HCT116 (cell line): ENCODE data around the gene SDSL. TPM values are rescaled to one million over a fixed set of nuclear protein-coding genes. Genes with fewer than 3 reads are reported as not detected.

Experiments
- ATAC-seq: fragments of 200-7000 bp; cut with Tn5 transposase; 2 replicates; pipeline ENCODE4 v1.9.1; 2020; ENCODE audit warnings: mild to moderate bottlenecking, moderate library complexity
- BruUV-seq: library from RNA; stranded (reverse); fragments of 400-500 nt; replicated peaks from 2 replicates; lab custom pipeline; 2021; lab: Mats Ljungman, UMichigan
- CTCF ChIA-PET: fragments of 300-600 bp; sonication (Branson Sonifier 250); formaldehyde crosslinking; loops from one replicate; lab custom pipeline; 2021; ENCODE audit warnings: antibody characterized with exemption; lab: Charles Lee
- POLR2A ChIA-PET: fragments of 300-600, 350-600 bp; sonication (Branson Sonifier 250); formaldehyde crosslinking; loops from one replicate; lab custom pipeline; 2021; ENCODE audit warnings: antibody characterized with exemption; lab: Charles Lee
- RAD21 ChIA-PET, 2 experiments: fragments of 300-600 bp; sonication (Branson Sonifier 250); formaldehyde crosslinking; loops; one replicate each; lab custom pipeline; 2023; ENCODE audit warnings: low total read pairs in 2 of 2; ENCODE audit not compliant: uncharacterized antibody in 2 of 2, unreplicated experiment in 2 of 2, low non-redundant PET in 1 of 2; lab: Charles Lee
- DNase-seq: peaks from one replicate; pipeline ENCODE4 v3.0.0-alpha.2; 2010; ENCODE audit warnings: low read depth, low spot score
- H2AFZ ChIP-seq: fragments of 200-600 bp; shearing (Covaris generic), sonication (generic); 2 replicates; pipeline ENCODE4 v1.6.1; 2017; ENCODE audit warnings: low read depth, mixed run types, mixed read lengths, antibody characterized with exemption, low read length; ENCODE audit not compliant: poor library complexity, severe bottlenecking
- H3K27ac ChIP-seq: 2 replicates; pipeline ENCODE4 v1.5.1; 2012; ENCODE audit warnings: low read depth, low read length
- H3K27me3 ChIP-seq: fragments of 200-600 bp; sonication (generic); 2 replicates; pipeline ENCODE4 v1.6.1; 2016; ENCODE audit warnings: mixed run types, low read length, mixed read lengths; ENCODE audit not compliant: insufficient read depth
- H3K36me3 ChIP-seq, 2 experiments: fragments of 200-500 bp in 1 of 2; fragments of 200-600 bp in 1 of 2; sonication (Bioruptor generic) in 1 of 2; sonication (generic) in 1 of 2; 2 replicates each; pipeline versions ENCODE4 v1.5.1 to v1.6.1; 2014 to 2016; ENCODE audit warnings: low read length in 2 of 2, inconsistent platforms in 1 of 2, mixed read lengths in 1 of 2, mixed run types in 1 of 2; ENCODE audit not compliant: insufficient read depth in 2 of 2, control insufficient read depth in 1 of 2
- H3K4me1 ChIP-seq, 2 experiments: fragments of 200-600 bp in 1 of 2; sonication (generic) in 1 of 2; 2 replicates each; pipeline versions ENCODE4 v1.5.1 to v1.6.1; 2012 to 2017; ENCODE audit warnings: low read length in 2 of 2, inconsistent platforms in 1 of 2, mild to moderate bottlenecking in 1 of 2, mixed read lengths in 1 of 2, mixed run types in 1 of 2, moderate library complexity in 1 of 2; ENCODE audit not compliant: insufficient read depth in 2 of 2, control insufficient read depth in 1 of 2
- H3K4me2 ChIP-seq: fragments of 200-600 bp; sonication (generic); 2 replicates; pipeline ENCODE4 v1.6.1; 2017; ENCODE audit warnings: mixed run types, low read length, mixed read lengths
- H3K4me3 ChIP-seq, 2 experiments: fragments of 200-600 bp in 1 of 2; sonication (generic) in 1 of 2; replicated peaks in 1 of 2; 2 replicates each; pipeline ENCODE4 v1.5.1; 2011 to 2016; ENCODE audit warnings: low read length in 2 of 2, control low read depth in 1 of 2, low read depth in 1 of 2, mild to moderate bottlenecking in 1 of 2, mixed read lengths in 1 of 2, mixed run types in 1 of 2
- H3K79me2 ChIP-seq: fragments of 200-600 bp; sonication (generic); 2 replicates; pipeline ENCODE4 v1.6.1; 2017; ENCODE audit warnings: mild to moderate bottlenecking, mixed run types, low read length, moderate library complexity, mixed read lengths; ENCODE audit not compliant: insufficient read depth
- H3K9ac ChIP-seq: fragments of 200-600 bp; sonication (generic); 2 replicates; pipeline ENCODE4 v1.6.1; 2016; ENCODE audit warnings: low read length, mixed read lengths
- H3K9me2 ChIP-seq: fragments of 200-600 bp; sonication (generic), shearing (Covaris generic); 2 replicates; pipeline ENCODE4 v1.6.1; 2017; ENCODE audit warnings: mixed run types, mild to moderate bottlenecking, moderate library complexity; ENCODE audit not compliant: insufficient read depth
- H3K9me3 ChIP-seq, 2 experiments: fragments of 200-500 bp in 1 of 2; fragments of 200-600 bp in 1 of 2; sonication (Bioruptor generic) in 1 of 2; sonication (generic) in 1 of 2; 2 replicates each; pipeline ENCODE4 v1.6.1; 2014 to 2017; ENCODE audit warnings: low read length in 2 of 2, mixed read lengths in 2 of 2, inconsistent platforms in 1 of 2, low read depth in 1 of 2, mild to moderate bottlenecking in 1 of 2, mixed run types in 1 of 2, moderate library complexity in 1 of 2; ENCODE audit not compliant: control insufficient read depth in 1 of 2, insufficient read depth in 1 of 2
- H4K20me1 ChIP-seq: fragments of 200-600 bp; sonication (generic), shearing (Covaris generic); 2 replicates; pipeline ENCODE4 v1.6.1; 2017; ENCODE audit warnings: mixed run types, mild to moderate bottlenecking, moderate library complexity; ENCODE audit not compliant: insufficient read depth
- FOSL1 ChIP-seq: IDR thresholded peaks from 2 replicates; pipeline ENCODE4 v1.6.1; 2012; ENCODE audit warnings: low read depth
- REST ChIP-seq: IDR thresholded peaks from 2 replicates; pipeline ENCODE4 v1.6.1; 2012; ENCODE audit warnings: low read depth
- TCF7L2 ChIP-seq: IDR thresholded peaks from 2 replicates; pipeline ENCODE4 v1.7.0; 2011; ENCODE audit warnings: borderline replicate concordance, inconsistent platforms; ENCODE audit not compliant: insufficient read depth, insufficient read length; ENCODE audit errors: extremely low read depth
- ZBTB33 ChIP-seq: IDR thresholded peaks from 2 replicates; pipeline ENCODE4 v1.6.1; 2011; ENCODE audit warnings: mild to moderate bottlenecking, low read length, moderate library complexity; ENCODE audit not compliant: insufficient replicate concordance; ENCODE audit errors: extremely low read depth
- ZNF274 ChIP-seq: fragments of 200-500 bp; sonication (Bioruptor generic); IDR thresholded peaks from 2 replicates; pipeline ENCODE4 v1.6.1; 2014; ENCODE audit warnings: mild to moderate bottlenecking, low read depth, low read length, inconsistent platforms
- intact Hi-C: fragments of 100-400 bp; cut with micrococcal nuclease; formaldehyde crosslinking; loops from 2 replicates; pipeline ENCODE4 v1.10.0; 2022
- total RNA-seq: library from RNA; stranded (reverse); gene quantifications from one replicate; pipeline ENCODE4 v1.2.1, GENCODE V29; 2021; ENCODE audit not compliant: unreplicated experiment

The SDSL gene
- total RNA-seq, 1 experiment from 2014 or later, result 19.1 TPM

GRCh38 chr12:113418213-113418879 is 3.8 kb upstream of the SDSL start:
- H3K9me3 ChIP-seq, result no peaks in the 10 kb centered on the region
- no peak overlapping the region for H2AFZ ChIP-seq
- TF ChIP-seq TCF7L2 (no peak), REST (no peak), FOSL1 (no peak), ZBTB33 (no peak), ZNF274 (no peak)
- H3K9ac ChIP-seq, result no peak overlapping the region
- no peak overlapping the region for H3K4me2 ChIP-seq
- peaks cover 5% of the 10 kb centered on the region; the same call in 1 of the 2 replicates for H3K79me2 ChIP-seq
- H3K27ac ChIP-seq, result no peak overlapping the region
- no peaks in the 10 kb centered on the region for H3K36me3 ChIP-seq
- ChIA-PET RAD21 (no interaction called here), CTCF (no interaction called here), POLR2A (no interaction called here)
- no peaks in the 10 kb centered on the region for H3K9me2 ChIP-seq
- no peaks in the 10 kb centered on the region for H3K27me3 ChIP-seq
- ATAC-seq (no peak), DNase-seq (no peak)
- H3K4me1 ChIP-seq, result peaks cover 12 to 33% of the 10 kb centered on the region in 2 experiments; a peak in 3 of 4 replicates
- H4K20me1 ChIP-seq, result no peaks in the 10 kb centered on the region
- H3K4me3 ChIP-seq, result no peak overlapping the region
- intact Hi-C loops, result no loop called here
- no TSS peak for BruUV-seq
